Posterior cingulate gyrus (tissue), 11 donors: ENCODE data around the gene PRDM11.

Source experiments
- DNase-seq, 10 donors: peaks; one replicate each; pipeline versions ENCODE4 v3.0.0 to v3.0.0-alpha.2; 2020 to 2021; ENCODE audit warnings: mixed read lengths in 3 of 10
- intact Hi-C: fragments of 100-400 bp; cut with DNase I; formaldehyde crosslinking; loops from one replicate; pipeline ENCODE4 v1.15.1; 2023

Gene PRDM11

GRCh38 chr11:45189230-45189629 lies 42.8 kb downstream of the PRDM11 start:
- intact Hi-C loops, result no loop called here
- no peak for DNase-seq

GRCh38 chr11:45193695-45194094 lies 47.3 kb downstream of the PRDM11 start:
- intact Hi-C loops, result no loop called here
- DNase-seq, result no peak

GRCh38 chr11:45204761-45205160 lies 58.3 kb downstream of the PRDM11 start:
- intact Hi-C loops, result no loop called here
- peak in 2 of 10 donors; percentile 79 to 83 for DNase-seq

- intact Hi-C loops, result no loop called here
These were observed 59.5 kb downstream of the PRDM11 start for GRCh38 chr11:45205978-45206377.

GRCh38 chr11:45208135-45208534 lies 61.7 kb downstream of the PRDM11 start:
- intact Hi-C loops, result no loop called here
- DNase-seq, result no peak

More at GRCh38 chr11:45205978-45206377, 59.5 kb downstream of the PRDM11 start:
- no peak for DNase-seq

- peak in 1 of 10 donors; percentile 78 for DNase-seq
- intact Hi-C loops, result no loop called here
These were observed 62.8 kb downstream of the PRDM11 start for GRCh38 chr11:45209000-45209879.

GRCh38 chr11:45209891-45210699 lies 63.7 kb downstream of the PRDM11 start:
- intact Hi-C loops, result no loop called here
- peak; percentile 45 to 97 (median 82) for DNase-seq

GRCh38 chr11:45210846-45211245 lies 64.4 kb downstream of the PRDM11 start:
- intact Hi-C loops, result no loop called here
- DNase-seq, result no peak

- intact Hi-C loops, result no loop called here
- DNase-seq, result no peak
These were observed 65.3 kb downstream of the PRDM11 start for GRCh38 chr11:45211732-45212131.

- peak in 2 of 10 donors; percentile 84 to 85 for DNase-seq
- intact Hi-C loops, result no loop called here
These were observed 66.3 kb downstream of the PRDM11 start for GRCh38 chr11:45212566-45213315.

GRCh38 chr11:45213316-45213665 lies 66.9 kb downstream of the PRDM11 start:
- intact Hi-C loops, result no loop called here
- DNase-seq, result no peak

- intact Hi-C loops, result no loop called here
- DNase-seq, result no peak
These were observed 67.3 kb downstream of the PRDM11 start for GRCh38 chr11:45213717-45214116.

- intact Hi-C loops, result no loop called here
- DNase-seq, result no peak
These were observed 68.8 kb downstream of the PRDM11 start for GRCh38 chr11:45215098-45215865.

GRCh38 chr11:45216031-45216430 lies 69.6 kb downstream of the PRDM11 start:
- intact Hi-C loops, result no loop called here
- no peak for DNase-seq

- intact Hi-C loops, result no loop called here
- DNase-seq, result no peak
These were observed 70.5 kb downstream of the PRDM11 start for GRCh38 chr11:45216901-45217300.

- intact Hi-C loops, result no loop called here
- DNase-seq, result no peak
These were observed 71.6 kb downstream of the PRDM11 start for GRCh38 chr11:45217991-45218390.

- no peak for DNase-seq
- intact Hi-C loops, result no loop called here
These were observed 72.3 kb downstream of the PRDM11 start for GRCh38 chr11:45218705-45219104.

- DNase-seq, result peak in 1 of 10 donors; percentile 62
- intact Hi-C loops, result no loop called here
These were observed 73.0 kb downstream of the PRDM11 start for GRCh38 chr11:45219411-45219810.

- intact Hi-C loops, result no loop called here
- DNase-seq, result no peak
These were observed 77.1 kb downstream of the PRDM11 start for GRCh38 chr11:45223496-45223895.

GRCh38 chr11:45224766-45225165 lies 78.3 kb downstream of the PRDM11 start:
- no peak for DNase-seq
- intact Hi-C loops, result no loop called here
